HEK293 (cell line): ENCODE measurements around the gene ADGRB3.

ENCODE experiments used
- ATF2 ChIP-seq: fragments of 450-650 bp; formaldehyde crosslinking; IDR thresholded peaks from 2 replicates; pipeline ENCODE4 v1.5.1; 2016; ENCODE audit warnings: missing biosample characterization, missing genetic modification characterization, low read depth
- CTCF ChIP-seq: fragments of 450-650 bp; formaldehyde crosslinking; IDR thresholded peaks from 2 replicates; pipeline ENCODE4 v1.5.1; 2016; ENCODE audit warnings: missing biosample characterization, missing genetic modification characterization
- HIC1 ChIP-seq: fragments of 450-650 bp; formaldehyde crosslinking; IDR thresholded peaks from 2 replicates; pipeline ENCODE4 v1.5.1; 2016; ENCODE audit warnings: missing biosample characterization, missing genetic modification characterization
- INSM2 ChIP-seq: fragments of 450-650 bp; formaldehyde crosslinking; IDR thresholded peaks from 2 replicates; pipeline ENCODE4 v1.5.1; 2016; ENCODE audit warnings: missing biosample characterization, missing genetic modification characterization
- MYNN ChIP-seq: fragments of 450-650 bp; formaldehyde crosslinking; IDR thresholded peaks from 2 replicates; pipeline ENCODE4 v1.5.1; 2016; ENCODE audit warnings: missing biosample characterization, missing genetic modification characterization, borderline replicate concordance
- REST ChIP-seq: fragments of 450-650 bp; formaldehyde crosslinking; IDR thresholded peaks from 2 replicates; pipeline ENCODE4 v1.5.1; 2016; ENCODE audit warnings: missing biosample characterization, missing genetic modification characterization
- YY1 ChIP-seq: fragments of 450-650 bp; formaldehyde crosslinking; IDR thresholded peaks from 2 replicates; pipeline ENCODE4 v1.5.1; 2018; ENCODE audit warnings: missing biosample characterization, missing genetic modification characterization
- ZNF10 ChIP-seq: fragments of 450-650 bp; formaldehyde crosslinking; IDR thresholded peaks from 2 replicates; pipeline ENCODE4 v1.5.1; 2017; ENCODE audit warnings: missing biosample characterization, missing genetic modification characterization
- ZNF266 ChIP-seq: fragments of 450-650 bp; formaldehyde crosslinking; IDR thresholded peaks from 2 replicates; pipeline ENCODE4 v1.5.1; 2016; ENCODE audit warnings: missing biosample characterization, missing genetic modification characterization, low read depth
- ZNF350 ChIP-seq: fragments of 450-650 bp; formaldehyde crosslinking; IDR thresholded peaks from 2 replicates; pipeline ENCODE4 v1.5.0; 2017; ENCODE audit warnings: missing biosample characterization, mild to moderate bottlenecking, missing genetic modification characterization
- ZNF366 ChIP-seq: fragments of 450-650 bp; formaldehyde crosslinking; conservative IDR thresholded peaks from 2 replicates; pipeline ENCODE4 v1.5.1; 2016; ENCODE audit warnings: missing biosample characterization, missing genetic modification characterization
- ZNF596 ChIP-seq: fragments of 450-650 bp; IDR thresholded peaks from 2 replicates; pipeline ENCODE4 v1.5.0; 2018; ENCODE audit warnings: missing biosample characterization, mild to moderate bottlenecking, missing genetic modification characterization, moderate library complexity

- TF ChIP-seq ZNF596 (tag by site-specific recombination) (no peak), YY1 (tag by site-specific recombination) (no peak), HIC1 (tag by site-specific recombination) (no peak), CTCF (tag by site-specific recombination) (no peak), MYNN (tag by site-specific recombination) (no peak), REST (tag by site-specific recombination) (no peak), ZNF350 (tag by site-specific recombination) (no peak), ZNF10 (tag by site-specific recombination) (no peak), INSM2 (no peak), ATF2 (no peak), ZNF366 (tag by site-specific recombination) (no peak), ZNF266 (tag by site-specific recombination) (no peak)
These were observed 529.6 kb downstream of the ADGRB3 start for GRCh38 chr6:69164564-69165229.
